ENCODE data around the gene TMSB15B.

GRCh38 chrX:103999234-103999633 lies 36.8 kb downstream of the TMSB15B start:
- TF ChIP-seq POLR2AphosphoS5 (IDR thresholded peaks at IDR 0.05) (no peak), CTCF (IDR thresholded peaks at IDR 0.05) (no peak), POLR2A (IDR thresholded peaks at IDR 0.05) (no peak), EP300 (IDR thresholded peaks at IDR 0.05) (no peak)

Data from gastroesophageal sphincter (tissue), 3 donors.